AG20443 (cell line): ENCODE data around the gene SLC38A6.
"Not testable (repeated sequence)": the region's sequence is repeated elsewhere in the genome, so short reads cannot be mapped to it uniquely, and the experiment has no call there.

Experiments used
- DNase-seq: peaks from one replicate; pipeline ENCODE4 v3.0.0; 2012; ENCODE audit warnings: low spot score, mixed read lengths

The SLC38A6 gene

DNA sequence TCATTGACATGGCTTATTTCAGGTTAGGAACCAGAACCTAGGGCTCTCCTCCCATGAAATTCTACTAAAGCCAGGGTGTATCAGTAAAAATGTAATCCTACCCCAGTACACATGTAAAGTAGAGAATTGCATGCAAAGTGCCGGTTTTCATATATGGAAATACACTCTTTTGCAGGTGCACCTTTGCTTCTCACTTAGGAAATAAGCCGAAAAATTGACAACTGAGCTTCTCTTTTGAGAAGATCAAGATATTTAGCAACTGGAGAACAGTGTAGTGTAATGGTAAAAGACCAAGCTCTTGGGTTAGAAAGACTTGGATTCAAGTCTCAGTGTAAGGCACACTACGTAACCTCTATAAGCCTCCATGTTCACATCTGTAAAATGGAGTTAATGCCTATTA is 82.4 kb downstream of the SLC38A6 start:
- no peak for DNase-seq

DNA sequence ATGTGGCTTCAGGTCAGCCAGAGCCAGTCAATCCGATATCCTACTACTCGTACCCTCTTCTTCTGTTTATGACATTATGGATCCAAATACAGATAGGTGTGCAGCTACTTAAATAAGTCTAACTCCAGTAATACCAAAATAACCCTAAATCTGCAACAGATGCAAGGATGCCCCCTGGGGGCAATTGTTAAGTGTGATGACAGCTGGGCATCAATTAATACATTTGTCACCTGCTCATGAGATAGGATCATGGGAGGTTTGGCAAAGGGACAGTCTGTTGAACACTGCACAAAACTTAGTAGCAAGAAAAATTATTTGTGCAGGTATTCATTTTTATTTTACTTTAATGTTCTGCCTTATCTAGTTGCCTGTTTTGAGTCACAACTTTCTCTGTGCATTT is 83.2 kb downstream of the SLC38A6 start:
- DNase-seq = no peak

DNA sequence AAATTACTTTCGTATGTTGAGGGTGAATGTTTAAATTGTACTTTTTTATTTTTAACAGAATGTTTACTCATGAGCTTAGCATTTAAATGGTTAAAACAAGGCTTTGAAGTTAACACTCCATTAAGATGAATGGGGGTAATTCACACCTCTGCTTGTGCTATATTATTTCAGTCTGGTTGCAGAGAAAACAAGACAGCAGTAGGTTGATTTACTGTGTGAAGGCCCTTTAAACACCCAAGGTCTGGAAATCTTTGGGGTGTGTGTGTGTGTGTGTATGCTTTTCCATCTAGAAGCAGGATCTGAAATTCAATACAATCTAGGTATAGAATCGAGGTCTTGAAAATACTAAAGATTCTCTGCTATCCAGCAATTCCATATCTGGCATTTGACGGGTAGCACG is 83.8 kb downstream of the SLC38A6 start:
- no peak for DNase-seq

DNA sequence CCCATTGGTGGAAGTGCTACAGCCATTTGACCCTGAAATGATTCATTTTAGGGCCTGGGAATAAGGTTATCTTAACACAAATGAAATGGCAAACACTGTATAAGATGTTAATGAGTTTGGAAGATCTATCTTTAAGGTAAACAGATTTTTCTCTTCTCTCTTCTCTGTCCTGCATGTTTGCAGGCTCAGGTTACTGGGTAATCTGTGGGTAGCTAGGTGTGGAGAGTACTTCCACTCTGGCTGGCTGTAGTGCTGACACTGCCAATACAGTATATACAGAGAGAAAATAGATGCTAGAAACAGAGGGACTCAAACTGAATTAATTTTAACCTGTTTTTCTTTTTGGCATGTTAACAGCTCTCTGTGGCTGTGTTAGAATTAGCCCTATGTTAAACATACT is 84.6 kb downstream of the SLC38A6 start:
- no peak for DNase-seq

DNA sequence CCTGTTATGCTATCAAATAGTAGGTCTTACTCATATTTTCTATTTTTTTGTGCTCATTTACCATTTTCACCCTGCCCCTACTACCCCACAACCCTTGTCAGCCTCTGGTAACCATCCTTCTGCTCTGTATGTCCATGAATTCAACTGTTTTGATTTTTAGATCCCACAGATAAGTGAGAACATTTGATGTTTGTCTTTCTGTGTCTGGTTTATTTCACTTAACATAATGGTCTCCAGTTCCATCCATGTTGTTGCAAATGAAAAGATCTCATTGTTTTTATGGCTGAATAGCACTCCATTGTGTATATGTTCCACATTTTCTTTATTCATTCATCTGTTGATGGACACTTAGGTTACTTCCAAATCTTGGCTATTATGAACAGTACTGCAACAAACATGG is 91.4 kb downstream of the SLC38A6 start:
- not testable (repeated sequence) for DNase-seq

DNA sequence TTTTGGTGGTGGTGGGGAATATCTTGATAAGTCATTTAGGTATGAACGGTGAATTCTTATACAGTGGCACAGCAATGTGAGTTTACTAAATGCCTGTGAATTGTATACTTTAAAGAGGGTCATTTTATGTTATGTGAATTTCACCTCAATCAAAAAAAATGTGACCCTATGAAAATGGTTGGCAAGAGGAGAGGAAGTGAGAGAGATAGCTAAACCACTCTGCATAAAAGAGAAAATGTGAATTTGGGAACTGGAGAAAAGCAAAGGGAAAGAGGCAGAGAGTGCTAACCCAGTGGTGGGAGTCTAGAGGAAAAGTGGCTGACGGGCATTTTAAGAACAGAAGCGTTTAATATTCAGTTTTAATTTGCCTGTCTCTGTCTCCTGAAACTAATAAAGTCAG is 93.8 kb downstream of the SLC38A6 start:
- DNase-seq = no peak

DNA sequence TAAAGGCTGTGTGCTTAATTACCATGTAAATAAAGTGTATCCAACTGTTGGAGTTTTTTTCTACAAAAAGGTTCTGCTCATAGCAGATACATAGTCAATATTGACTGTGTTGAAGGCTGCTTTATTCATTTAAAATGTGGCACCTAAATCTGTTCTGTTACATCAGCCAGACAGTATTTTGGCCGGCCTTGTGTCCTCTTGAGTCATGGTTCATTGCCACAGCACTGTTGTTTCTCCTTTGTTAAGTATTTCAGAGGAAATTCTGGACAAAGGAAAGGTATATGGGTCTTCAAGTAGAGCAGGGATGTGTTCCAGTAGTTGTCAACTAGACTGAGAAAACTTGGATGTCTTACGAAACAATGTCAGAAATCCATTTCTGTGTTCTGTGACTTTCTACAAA is 95.5 kb downstream of the SLC38A6 start:
- peak; percentile 52 for DNase-seq

DNA sequence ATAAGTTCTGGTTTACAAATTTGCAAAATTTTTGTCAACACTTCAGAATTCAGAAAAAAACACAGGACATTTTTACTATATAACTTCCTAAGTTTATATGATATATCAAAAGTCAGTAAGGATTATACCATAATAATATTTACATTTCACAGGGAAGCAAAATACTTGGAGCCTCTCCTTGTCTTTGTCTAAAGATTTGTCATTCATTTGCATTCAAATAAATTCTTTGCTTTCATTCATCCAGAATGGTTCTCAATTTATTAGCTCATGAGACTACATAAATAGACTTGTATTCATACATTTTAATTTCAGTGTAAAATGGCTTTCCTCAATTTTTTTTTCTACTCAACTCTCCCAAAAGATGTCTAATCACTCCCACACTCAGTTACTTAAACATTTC is 96.4 kb downstream of the SLC38A6 start:
- DNase-seq = no peak

DNA sequence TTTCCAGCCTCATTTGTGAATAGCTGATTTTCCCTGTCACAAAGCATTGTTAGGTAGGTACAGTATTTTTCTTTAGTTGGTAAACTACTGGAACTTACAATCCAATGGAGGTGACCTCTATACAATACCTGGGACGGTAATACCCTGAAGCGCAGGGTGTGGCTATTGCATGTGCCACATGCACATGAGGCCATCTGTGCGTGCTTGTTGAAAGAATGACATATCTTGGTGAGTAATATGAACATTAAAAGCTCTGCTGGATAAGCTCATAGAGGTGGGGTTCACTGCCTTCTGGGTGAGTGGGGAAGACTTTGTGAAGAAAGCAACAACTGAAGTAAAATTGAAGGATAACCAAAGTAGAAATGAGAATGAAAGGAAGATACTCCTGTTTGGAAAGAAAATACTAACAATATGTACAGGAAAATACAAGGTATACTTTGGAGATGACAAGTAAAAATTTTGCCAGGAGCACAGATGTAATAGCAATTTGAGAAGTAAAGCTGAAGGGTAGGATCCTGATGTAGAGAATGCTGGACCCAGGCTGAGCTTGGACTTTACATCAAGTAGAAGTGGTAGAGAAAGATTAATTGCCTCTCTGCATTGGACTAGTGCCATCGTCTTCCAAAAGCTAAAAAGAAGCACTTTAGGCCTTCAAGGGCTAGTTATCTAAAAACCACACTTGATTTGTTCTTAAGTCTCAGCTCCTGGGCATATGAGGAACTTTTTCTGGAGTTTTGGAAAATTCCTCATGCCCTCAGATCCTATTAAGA is 97.1 kb downstream of the SLC38A6 start:
- DNase-seq = no peak

DNA sequence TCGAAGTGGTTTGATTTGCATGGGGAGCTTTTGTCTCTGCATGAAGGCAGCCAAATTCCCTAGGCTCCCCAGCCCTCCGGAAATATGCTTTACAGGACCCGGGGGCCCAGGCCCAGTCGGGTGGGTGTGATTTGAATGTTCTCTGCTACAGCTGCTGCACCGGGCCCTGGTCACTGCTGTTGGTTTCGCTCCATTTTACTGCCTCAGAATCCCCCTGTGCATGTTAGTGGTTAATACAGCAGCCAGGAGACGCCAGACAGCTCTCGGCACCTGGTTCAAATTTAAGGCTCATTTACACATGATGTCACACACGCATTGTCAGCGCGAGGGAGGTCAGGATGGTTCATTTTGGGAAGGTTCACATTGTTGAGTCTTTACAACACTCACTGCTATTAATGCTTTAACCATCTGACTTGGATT is 99.6 kb downstream of the SLC38A6 start:
- peak; percentile 88 for DNase-seq

DNA sequence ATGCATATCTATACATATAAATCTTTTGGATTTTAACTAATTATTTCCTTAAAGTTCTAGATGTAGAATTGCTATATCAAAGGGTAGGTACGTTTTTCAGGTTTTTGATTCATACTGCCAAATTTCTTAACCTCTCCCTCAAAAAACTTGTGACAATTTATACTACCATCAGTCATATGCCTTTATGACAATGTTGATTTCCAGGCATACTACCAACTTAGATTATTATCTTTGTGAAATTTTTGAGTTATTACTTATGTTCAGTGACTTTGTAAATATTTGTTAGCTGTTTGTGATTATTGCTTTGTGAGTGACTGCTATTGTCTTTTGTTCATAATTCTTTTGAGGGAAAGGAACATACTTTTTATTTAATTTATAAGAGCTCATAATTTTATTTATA is 107.0 kb downstream of the SLC38A6 start:
- DNase-seq = no peak

DNA sequence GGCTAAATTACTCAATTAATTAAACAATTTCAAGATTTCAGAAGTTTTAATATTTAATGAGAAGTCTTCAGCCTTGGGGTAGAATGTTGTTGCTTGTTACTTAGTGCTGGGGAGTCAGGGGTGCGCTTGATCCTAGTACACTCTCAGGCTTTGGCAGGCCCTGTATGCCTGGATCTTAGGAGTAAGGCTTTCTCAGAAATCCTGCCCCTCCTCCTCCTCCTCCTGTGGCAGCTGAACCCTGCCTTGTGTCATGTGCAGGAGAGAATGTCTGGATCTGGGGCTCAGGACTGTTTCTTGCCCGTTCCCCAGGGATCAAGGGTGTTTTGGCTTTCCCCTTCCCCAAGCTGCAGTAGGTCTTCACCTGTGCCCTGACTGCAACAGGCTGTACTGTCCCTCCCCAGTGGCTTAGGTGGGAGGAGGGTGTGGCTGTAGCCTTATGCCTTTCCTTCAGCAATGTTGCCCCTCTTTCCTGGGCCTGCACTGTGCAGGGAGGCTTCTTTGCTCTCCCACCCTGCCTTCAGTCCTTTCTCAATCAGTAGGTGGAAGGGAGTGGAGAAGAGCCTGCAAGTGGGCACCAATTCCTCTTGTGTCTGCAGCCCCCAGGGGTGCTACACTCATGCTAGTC is 108.2 kb downstream of the SLC38A6 start:
- DNase-seq = no peak

DNA sequence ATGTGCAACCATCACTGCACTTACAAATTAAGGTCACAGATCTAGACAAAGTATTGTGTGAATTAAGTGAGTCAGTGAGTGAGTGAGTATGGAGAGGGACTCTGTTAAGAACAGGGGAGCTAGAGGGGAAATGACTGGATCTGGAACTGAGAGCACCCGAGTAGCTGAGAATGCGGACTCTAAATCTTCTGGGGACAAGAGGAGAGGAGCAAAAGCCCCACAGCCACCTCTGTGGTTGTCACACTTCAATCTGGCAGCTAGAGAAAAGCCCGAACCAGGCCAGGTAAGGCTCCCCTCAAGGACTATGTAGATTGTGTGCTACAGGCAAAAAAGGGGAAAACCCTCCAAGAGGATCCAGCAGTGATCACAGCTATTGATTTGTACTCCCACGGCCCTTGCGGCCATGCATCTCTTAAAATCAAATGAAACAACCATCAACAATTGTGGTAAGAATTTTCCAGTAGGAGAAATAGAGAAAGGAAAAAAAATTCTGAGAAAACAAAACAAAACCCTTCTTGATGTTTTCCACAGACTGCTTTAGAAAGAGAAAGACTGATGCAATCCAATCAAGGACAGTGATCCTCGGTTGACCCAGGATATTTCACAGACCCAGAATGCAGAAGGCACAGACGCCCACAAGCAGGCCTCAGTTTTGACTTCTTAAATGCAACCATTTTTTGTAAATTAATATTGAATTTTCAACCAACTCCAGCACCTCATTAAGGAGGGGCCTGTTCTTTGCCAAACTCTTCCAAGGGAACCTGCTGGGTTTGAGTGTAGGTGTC is 109.6 kb downstream of the SLC38A6 start:
- peak; percentile 42 for DNase-seq

DNA sequence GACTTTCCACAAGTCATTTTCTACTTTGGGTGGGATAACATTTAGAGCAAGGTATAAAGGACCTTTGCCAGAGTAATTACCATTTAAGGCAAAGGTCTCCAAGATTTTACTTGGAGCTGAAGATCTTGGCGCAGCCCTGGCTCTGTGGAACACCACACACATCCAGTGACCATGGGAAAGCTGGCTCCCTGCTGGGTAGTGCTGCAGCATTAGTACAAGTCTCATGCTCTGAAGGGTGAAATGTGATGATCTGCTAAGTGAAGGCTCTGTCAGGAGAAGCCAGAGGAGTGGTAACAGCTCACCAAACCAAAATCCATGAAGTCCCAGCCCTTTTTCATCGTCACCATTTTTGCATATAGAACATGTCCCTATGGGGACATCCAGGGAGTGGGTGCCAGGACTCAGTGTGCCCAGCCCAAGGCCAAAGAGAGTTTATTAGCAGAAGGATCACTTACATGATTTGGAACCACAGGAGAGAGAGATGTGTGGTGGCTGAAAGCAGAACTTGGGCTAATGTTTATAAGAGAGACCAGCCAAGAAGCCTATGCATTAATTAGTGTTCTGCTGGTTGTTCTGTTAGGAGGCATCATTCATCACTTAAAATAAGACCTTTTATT is 110.7 kb downstream of the SLC38A6 start:
- DNase-seq = no peak

DNA sequence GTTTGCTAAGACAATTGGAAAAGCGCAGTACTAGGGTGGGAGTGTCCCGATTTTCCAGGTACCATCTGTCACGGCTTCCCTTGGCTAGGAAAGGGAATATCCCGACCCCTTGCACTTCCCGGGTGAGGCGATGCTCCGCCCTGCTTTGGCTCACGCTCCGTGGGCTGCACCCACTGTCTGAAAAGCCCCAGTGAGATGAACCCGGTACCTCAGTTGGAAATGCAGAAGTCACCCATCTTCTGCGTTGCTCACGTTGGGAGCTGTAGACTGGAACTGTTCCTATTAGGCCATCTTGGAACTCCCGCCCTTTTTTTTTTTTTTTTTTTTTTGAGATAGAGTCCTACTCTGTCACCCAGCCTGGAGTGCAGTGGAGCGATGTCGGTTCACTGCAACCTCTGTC is 117.1 kb downstream of the SLC38A6 start:
- DNase-seq = not testable (repeated sequence)

DNA sequence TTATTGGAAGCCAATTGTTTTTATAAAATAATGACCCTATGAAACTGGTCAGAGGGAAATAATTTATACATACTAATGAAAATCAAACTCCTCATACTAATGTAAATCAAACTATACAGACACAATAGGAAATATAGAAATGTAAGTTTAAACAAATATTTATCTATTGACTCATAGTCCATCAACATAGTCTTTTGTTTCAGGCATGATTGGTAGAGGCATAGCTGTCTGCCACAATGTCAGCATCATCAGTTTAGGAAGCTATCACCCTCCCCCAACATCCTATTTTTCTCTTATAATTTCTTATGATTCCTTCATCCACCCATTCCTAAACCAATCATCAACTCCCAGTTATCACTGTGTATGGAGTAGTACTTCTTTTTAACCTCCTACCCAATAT is 117.7 kb downstream of the SLC38A6 start:
- no peak for DNase-seq

DNA sequence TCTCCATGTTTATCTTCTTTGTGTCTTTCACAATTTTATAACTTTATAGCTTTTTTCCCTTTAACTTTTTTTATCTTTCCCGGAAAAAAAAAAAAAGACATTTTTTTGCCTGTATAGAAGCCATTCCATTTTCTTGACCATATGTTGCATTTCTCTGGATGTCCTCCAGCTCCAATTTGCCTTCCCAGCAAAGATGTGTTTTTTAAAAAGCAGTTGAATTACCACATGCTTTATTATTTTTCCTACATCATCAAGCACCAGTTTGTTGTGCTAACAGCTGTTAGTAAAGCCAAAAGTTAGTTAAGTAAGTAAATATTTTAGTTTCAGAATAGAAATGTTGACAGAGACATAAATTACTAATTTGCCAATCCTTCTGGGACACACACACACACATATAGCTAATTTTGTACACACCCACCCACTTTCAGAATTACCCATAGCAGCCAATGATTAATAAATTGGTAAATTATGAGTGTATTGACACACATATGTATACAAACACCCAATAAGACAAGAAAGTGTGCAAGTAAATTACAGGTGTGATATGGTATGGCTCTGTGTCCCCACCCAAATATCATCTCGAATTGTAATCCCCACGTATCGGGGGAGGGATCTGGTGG is 118.3 kb downstream of the SLC38A6 start:
- no peak for DNase-seq

DNA sequence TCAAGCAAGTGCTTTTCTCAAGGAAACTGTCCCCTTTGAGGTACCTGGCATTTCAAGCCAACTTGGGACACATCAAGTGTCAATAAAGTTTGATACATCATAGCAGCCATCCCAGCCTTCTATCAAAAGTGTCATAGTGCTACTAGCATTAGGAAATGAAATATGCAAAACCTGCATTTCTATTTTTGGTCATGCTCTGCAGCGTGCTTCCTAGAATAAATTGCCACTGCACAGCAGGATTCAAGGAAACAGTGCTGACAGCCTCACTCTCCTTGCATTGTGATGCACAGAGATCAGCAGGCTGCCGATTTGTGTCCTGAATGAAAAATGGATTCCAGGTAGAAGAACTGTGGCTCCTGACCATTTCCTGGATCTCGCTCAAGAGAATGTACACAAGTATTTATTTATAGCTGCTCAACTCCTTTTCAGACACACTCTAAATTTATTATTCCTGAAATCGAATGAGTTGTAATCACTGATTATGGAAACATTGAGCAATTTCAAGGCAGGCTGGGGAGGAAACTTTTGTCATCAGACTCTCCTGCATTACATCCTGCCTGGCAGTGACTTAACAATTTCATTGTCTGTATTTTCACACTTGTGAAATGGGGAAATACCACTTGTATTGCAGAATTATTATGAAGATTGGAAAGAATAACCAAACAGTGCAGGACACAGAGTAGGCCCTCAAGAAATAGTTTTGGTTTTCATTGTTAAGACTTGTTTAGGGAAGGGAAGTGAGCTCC is 120.9 kb downstream of the SLC38A6 start:
- peak; percentile 57 for DNase-seq
